GM18909 (cell line): Measurements from ENCODE around the gene GRID2.

Experiments
- ATAC-seq: cut with Tn5 transposase; IDR thresholded peaks from one replicate; pipeline ENCODE4 v1.9.1; 2021; ENCODE audit warnings: mild to moderate bottlenecking; ENCODE audit not compliant: unreplicated experiment, poor library complexity

Gene GRID2

DNA sequence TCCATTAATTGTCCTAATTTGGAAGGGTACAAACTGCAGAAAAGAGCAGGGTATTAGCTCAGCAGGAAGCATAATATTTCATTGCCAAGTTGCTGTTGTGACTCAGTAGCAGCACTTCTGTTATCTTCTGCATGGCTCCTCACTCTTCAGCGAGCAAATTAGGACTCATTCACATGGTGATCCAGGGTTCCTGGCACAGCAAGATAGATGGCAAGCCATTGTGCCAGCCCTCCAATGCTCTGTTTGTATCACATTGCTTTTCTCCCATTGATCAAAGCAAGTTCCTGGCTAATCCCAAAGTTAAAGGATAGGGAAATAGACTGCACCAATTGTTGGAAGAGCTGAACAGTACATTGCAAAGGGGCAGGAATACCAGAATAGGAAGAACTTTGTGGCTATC is 1142.3 kb downstream of the GRID2 start:
- no peak for ATAC-seq

DNA sequence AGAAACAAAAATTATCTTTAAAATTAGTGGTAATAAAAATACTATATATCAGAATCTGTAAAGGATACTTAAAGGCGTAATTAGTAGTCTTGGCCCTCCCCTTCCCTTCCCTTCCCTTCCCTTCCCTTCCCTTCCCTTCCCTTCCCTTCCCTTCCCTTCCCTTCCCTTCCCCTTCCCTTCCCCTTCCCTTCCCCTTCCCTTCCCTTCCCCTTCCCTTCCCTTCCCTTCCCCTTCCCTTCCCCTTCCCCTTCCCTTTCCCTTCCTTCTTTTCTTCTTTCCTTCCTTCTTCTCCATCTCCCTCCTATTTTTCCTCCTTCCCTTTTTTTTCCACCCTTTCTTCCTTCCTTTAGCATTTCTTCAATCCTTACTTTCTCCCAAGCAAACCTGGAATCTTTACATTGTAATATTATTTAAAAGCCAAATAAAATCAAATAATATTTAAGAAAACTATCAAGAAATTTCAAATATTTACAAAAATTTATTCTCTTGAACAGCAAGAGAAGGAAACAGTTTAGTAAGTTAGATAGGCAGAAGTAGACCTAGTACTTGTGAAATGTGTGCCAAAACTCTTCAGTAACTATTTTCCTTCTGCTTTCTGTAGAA is 1145.0 kb downstream of the GRID2 start:
- ATAC-seq = no peak

DNA sequence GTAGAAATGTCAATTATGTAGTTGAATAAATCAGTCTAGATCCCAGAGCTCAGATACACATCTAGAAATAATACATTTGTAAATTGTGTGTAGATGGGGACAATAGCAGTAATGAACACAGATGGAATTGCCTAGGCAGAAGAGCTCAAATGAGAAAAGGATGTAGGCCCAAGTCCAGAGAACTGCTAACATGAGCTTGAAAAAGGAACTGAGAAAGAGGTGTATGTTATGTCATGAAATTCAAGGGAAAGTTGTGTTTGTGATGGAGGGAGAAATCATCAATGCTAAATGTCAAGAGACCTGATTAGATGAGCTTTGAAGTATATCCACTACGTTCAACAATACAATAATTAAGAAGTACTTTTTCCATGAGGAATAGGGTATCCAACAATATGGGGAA is 1148.2 kb downstream of the GRID2 start:
- no peak for ATAC-seq

DNA sequence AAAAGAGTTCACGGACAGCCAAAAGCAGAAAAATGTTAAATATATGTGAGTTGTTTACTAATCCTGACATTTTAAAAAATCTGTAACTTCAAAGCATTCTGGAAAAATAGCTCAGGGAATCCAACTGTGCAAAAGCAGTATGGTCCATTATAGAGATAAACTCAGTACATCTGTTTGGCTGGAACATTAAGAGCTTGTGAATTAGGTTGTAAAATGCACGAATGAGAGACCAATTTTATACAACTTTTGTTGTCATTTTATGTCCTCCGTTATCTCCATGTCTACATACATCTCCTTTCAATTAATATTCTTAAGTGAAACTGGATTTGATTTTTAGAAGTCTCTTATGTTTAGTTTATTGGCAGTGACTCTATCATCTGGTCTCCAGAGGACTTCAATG is 1157.8 kb downstream of the GRID2 start:
- ATAC-seq = no peak

DNA sequence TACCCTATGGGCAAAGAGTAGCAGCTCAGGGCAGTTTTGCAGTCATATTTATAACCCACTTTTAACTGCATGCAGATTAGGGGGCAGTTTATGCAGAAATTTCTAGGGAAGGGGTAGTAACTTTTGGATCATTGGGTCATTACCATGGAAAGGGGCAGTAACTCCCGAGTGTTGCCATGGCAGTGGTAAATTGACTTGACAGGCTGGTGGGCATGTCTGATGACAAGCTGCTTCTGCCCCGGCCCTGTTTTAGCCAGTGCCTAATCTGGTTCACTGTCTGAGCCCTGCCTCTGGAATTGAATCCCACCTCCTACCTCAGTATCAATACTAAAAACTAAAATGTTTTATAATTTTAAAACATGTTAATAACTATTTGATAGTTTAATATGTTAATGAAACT is 1162.7 kb downstream of the GRID2 start:
- no peak for ATAC-seq

DNA sequence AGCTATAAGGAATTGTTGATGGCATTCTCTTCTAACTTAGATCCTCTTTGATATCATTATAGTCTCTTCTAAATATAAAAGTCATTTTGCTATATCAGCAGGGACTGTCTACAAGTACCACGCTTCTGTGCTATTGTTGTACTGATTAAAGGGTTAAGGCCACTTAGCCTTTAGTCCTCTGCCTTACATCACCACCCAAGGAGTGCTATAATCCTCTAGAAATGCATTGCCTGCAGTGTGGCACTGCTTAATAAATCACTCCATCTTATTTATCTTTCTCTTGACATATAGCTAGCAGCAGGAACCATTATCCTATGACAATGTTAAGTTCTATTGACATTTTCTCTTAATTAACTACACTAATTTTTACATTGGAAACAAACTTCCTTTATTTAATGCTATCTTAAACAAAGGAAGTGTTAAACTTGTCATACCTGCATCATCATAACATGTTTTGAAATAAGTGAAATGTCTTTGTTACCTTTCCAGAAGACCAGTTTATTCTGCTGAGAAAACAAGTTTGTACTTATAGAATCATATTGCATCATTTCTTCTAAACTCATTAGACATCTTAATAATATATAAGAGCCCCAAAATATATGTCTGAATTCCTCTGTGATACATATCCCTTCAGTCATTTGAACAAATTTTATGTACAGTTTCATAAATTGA is 1163.9 kb downstream of the GRID2 start:
- no peak for ATAC-seq

DNA sequence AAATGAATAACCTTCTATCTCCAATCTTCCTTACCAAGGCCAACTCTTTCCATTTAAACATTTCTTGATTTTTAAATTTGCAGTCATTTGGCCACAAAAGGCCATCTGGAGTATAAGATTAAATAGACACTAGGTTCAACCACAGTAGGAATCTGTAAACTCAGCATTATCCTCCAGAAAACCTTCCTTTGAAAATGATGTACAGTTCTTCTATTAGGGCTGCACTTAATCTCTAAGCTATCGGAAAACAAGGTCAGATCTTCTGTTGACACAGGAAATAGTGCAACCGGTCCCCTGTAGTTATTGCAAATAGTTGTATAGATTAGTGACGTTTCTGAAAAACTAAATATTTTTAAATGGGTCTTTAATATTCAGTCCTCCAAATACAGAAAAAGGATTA is 1165.8 kb downstream of the GRID2 start:
- no peak for ATAC-seq

DNA sequence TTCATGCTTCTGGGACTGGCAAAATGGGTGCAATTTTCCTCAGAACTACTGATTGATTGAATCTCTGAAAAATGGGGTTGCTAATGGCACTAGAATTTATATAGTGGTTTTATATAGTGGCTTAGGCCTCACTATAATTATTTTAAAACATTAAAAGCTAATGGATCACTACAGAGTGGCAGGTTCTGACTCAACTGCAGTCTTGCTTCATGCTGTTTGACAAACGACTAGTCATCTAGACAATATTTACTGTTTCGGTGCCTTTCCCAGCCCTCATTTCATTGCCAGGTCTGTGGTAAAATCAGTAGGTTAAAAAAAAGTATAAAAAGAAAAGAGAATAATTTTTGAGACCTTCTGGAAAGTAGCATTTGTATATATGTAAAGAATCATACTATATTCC is 1172.0 kb downstream of the GRID2 start:
- ATAC-seq = no peak

DNA sequence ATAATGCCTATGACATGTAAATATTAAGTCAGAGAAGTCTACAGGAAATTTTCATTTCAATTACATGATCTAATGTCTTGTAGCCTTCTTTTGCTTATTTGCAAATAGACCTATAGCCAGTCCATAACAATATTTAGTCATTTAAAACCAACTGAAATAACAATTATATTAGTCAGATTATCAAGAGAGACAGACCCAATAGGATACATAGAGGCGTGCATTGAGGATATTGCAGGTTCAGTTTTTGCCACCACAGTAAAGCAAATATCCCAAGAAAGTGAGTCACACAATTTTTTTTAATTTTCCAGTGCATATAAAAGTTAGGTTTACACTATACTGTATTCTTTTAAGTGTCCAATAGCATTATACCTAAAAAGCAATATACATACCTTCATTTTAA is 1175.0 kb downstream of the GRID2 start:
- no peak for ATAC-seq

DNA sequence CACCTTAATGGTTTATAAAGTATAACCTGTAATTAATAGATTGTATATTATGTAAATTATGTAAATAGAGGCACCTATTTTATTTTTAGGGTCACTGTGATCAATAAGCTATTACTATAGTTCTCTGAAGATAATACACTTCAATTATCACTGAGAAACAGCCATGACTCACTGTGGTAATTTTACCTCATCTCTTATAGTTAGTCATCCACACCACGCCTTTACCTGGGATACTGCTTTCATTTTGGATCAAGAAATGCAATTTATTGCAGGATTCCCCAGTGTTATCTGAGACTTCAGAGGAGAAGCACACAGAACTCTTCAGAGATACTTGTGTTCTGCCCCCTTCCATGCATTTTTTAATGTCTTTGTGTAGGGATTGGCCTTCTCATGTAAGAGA is 1176.7 kb downstream of the GRID2 start:
- ATAC-seq = no peak

DNA sequence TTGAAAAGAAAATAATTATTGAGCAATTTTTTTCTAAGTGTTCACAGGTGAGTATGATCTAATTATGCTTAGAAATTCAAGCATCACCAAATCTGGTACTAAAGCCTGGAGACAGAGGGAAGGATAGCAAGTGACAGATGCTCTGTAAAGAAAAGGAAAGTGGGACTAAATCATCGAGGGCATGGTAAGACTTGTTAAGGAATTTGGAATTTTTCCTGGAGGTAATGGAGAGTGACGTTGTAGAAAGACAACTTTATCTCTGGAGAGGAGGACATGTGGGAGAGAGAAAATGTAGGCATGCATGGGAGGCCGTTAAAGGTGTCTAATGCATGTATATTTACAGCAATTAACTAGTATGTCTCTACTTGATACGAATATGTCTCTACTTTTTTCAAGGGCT is 1191.6 kb downstream of the GRID2 start:
- no peak for ATAC-seq

DNA sequence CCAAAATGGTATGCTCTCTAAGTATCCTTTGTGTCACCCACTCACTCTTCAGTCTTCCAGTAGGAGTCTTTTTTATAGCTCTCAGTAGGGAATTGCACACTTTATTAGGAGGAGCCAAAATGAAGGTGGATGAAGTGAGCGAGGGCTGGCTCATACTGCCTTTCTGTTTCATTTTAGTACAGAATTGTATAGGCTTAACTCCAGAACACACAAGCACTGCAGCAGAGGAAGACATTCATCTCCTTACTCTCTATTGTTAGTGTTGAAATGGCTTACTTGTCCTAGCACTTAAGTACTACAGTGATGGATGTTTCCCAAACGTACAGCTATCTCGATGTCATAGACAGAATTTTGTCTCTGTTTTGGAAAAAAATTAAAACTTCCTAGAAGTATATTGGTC is 1197.5 kb downstream of the GRID2 start:
- ATAC-seq = no peak

DNA sequence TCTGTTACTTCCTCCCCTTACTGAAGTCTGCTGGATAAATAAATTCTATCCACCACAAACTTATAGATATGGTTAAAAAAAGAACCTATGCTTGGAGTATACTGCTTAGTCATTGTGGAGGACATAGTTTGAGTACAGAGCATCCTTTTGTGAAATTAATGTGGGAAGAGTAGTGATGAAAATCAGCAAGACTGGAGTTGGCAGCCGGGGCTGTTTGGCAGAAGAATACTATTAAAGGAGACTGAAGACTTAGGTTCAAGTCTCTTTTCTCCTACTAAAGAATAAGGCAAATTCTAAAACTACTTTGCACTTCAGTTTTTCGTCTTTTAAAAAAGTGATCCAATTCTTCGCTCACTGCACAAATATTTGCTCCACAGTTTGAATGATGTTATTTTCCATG is 1198.2 kb downstream of the GRID2 start:
- ATAC-seq = no peak

DNA sequence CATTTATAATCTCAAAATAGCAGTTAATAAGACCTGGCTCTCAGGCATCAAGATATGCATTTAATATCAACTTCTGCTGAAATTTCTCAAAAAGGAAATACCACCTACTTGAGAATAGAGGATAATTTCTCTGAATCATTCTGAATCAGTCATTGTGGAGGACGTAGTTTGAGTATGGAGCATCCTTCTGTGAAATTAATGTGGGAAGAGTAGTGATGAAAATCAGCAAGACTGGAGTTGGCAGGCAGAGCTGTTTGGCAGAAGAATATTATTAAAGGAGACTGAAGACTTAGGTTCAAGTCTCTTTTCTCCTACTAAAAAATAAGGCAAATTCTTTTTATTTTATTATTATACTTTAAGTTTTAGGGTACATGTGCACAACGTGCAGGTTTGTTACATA is 1199.2 kb downstream of the GRID2 start:
- ATAC-seq = no peak

DNA sequence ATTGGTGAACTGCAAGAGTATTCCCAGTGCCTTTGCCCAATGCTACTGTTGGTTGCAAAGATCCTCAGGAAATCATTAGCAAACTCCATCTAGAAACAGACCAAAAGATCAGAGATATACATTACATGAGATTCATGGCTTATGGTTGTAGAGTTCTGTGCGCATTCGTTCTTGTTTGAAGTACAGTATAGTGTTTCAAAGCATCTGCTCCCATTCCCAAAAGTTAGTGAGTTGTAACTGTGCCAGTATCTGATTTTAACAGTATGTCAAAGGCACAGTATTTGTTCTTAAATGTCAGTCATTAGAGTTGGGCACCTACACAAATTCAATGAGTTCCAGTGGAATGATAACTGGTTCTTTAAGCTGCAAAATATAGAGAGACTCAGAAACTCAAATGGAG is 1210.1 kb downstream of the GRID2 start:
- no peak for ATAC-seq

DNA sequence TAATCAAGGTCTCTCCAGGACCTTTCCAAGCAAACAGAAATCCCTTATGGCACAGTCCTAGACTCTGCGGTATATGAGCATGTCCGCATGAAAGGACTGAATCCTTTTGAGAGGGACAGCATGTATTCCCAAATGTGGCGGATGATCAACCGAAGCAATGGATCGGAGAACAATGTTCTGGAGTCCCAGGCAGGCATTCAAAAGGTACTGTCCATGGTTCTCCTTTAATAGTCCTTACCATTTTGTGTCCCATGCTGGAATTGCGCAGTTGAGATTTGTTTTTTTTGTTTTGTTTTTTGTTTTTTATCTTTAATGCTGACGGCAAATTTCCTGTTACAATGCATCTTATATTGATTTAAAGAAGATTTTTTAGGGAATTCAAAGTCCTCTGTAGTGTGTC is 1211.4 kb downstream of the GRID2 start:
- no peak for ATAC-seq

DNA sequence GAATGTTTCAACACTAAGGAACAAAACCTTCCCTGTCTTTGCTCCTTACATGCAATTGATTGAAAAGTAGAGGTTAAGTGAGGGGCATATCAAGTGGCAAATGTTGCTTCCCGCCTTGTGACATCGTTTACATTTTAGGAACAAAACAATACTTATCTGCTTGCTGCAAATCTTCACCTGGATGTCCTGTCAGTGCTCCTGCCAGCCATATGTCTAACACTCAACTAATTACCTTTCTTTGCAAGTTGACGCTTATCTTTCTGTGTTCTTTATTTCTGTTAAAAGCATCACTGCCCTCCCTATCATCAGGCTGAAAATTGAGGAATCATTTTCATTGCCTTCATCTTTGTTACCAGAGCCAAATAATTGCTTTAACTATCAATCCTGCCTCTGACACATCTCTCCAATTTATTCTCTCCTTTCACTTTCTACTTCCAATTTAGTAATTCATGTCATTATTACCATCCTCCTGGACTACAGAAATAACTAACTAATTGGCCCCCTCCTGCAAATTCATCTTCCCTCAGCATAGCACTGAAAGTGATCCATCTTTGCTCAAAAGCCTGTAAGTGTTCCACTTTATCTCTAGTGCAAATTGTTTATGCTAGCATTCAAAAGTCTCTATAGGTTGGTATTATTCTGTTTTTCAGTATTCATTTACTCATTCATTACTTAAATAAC is 1226.1 kb downstream of the GRID2 start:
- no peak for ATAC-seq

DNA sequence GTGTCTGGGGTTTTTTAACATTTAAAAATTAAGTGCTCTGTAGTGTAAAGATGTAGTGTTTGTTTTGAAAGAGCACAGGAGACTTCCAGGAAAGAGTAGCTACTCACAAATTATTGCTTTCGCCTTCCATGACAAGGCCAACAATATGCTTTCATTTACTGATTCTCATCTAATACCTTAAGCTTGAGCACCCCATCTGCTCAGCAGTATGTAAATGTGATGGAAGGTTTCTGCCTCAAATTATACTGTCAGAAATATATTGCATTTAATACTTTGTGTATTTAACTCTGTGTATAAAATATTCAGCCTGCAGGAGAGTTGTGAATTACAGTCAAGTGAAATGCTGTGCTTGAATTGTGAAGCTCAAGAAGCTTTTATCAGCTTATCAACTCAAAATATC is 1228.5 kb downstream of the GRID2 start:
- ATAC-seq = no peak

DNA sequence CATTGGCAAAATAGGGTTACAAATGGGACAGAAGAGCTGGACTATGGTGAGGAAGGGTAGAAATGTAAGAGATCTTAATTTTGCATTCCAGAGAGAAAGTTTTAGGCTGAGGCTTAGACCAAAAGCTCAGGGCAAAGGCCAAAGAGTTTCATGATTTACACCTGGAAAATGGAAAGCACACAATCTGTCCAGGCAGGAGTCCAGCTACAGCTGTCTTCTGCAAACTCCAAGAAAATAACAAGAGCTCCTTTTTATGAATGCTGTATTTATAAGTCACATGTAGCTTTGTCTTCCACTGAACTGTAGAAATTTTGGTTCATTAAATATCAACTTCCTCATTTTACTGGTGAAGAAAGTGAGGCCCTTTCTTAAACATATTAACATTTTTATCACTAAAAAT is 1236.8 kb downstream of the GRID2 start:
- no peak for ATAC-seq

DNA sequence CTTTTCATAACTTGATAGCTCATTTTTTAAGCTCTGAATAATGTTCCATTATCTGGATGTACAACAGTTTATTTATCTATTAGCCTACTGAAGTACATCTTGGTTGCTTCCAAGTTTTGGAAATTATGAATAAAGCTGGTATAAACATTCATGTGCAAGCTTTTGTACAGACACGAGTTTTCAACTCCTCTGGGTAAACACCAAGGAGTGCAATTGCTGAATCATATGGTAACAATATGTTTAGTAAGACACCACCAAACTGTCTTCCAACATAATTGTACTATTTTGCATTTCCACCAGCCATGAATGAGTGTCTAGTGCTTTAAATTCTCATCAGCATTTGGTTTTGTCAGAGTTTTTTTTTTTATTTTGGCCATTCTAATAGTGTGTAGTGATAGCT is 1258.1 kb downstream of the GRID2 start:
- ATAC-seq = no peak

DNA sequence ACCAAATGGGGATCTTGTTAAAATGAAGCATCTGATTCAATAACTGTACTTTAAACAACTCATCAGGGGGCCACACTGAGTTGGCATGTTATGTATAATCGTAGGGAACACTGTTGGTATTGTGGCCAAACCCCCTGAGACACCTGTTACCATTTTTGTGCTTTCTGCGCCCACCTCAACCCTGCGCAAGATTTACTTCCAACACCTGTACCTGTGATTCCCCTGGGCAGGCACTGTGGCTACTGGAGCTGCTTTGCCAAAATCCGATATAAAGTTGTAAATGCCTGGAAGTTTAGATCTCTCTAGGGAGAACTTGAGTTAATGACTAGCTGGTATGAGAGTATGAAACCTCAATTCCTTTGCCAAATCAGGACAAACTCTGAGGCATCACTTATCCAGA is 1265.0 kb downstream of the GRID2 start:
- no peak for ATAC-seq

DNA sequence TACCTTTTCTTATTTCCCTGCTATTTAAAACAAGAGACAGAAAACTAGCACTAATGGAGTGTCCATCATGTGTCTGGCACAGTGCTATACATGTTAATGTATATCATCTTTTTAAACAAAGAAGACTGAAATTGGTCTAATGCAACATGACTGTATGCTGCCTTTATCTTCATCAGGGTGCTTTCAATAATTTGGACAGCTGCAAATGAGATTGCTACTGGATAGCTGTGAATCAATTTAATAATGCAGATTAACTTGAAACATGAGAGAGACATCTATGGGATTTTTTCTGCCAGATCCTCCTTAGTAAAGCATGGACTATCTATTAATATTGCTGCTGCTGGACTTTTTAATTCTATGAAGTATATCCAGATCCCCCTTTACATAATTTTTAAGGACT is 1269.5 kb downstream of the GRID2 start:
- no peak for ATAC-seq
